ENCODE data around the gene SYNGAP1.
A peak's percentile ranks its signal among the peaks of the same experiment; 100 is the strongest.

SYNGAP1 gene

GRCh38 chr6:33413241-33414120 is 6.4 kb upstream of the SYNGAP1 start:
- no peak for DNase-seq (ENCODE audit: extremely low read depth, low read depth)
- TF ChIP-seq CTCF (IDR thresholded peaks at IDR 0.05; ENCODE audit: low read depth, low read length, missing control alignments) = no peak
- H3K4me3 ChIP-seq (replicated peaks; ENCODE audit: low read depth, low read length) = no peak overlapping the region

GRCh38 chr6:33414592-33415271 is 5.1 kb upstream of the SYNGAP1 start:
- no peak overlapping the region for H3K4me3 ChIP-seq (replicated peaks; ENCODE audit: low read depth, low read length)
- DNase-seq (ENCODE audit: extremely low read depth, low read depth) = no peak
- TF ChIP-seq CTCF (IDR thresholded peaks at IDR 0.05; ENCODE audit: low read depth, low read length, missing control alignments) = peak; percentile 53

- peak overlapping the region; percentile 97 for H3K4me3 ChIP-seq (replicated peaks; ENCODE audit: low read depth, low read length)
- TF ChIP-seq CTCF (IDR thresholded peaks at IDR 0.05; ENCODE audit: low read depth, low read length, missing control alignments) = no peak
- DNase-seq (ENCODE audit: extremely low read depth, low read depth) = no peak
These were observed 4.0 kb upstream of the SYNGAP1 start for GRCh38 chr6:33415831-33416230.

GRCh38 chr6:33416386-33417127 is 3.3 kb upstream of the SYNGAP1 start:
- no peak for TF ChIP-seq CTCF (IDR thresholded peaks at IDR 0.05; ENCODE audit: low read depth, low read length, missing control alignments)
- peak overlapping the region; percentile 97 for H3K4me3 ChIP-seq (replicated peaks; ENCODE audit: low read depth, low read length)
- DNase-seq (ENCODE audit: extremely low read depth, low read depth) = no peak

GRCh38 chr6:33417128-33417902 is 2.5 kb upstream of the SYNGAP1 start:
- H3K4me3 ChIP-seq (replicated peaks; ENCODE audit: low read depth, low read length) = peak overlapping the region; percentile 97
- TF ChIP-seq CTCF (IDR thresholded peaks at IDR 0.05; ENCODE audit: low read depth, low read length, missing control alignments) = no peak
- DNase-seq (ENCODE audit: extremely low read depth, low read depth) = no peak

Measured in HFF-Myc (cell line).